NCI-H2196 (cell line): ENCODE measurements around the gene CTIF.

Source experiments
- DNase-seq: peaks from one replicate; lab custom pipeline; 2025; ENCODE audit not compliant: unreplicated experiment; lab: John Stamatoyannopoulos, UW

Gene CTIF

DNA sequence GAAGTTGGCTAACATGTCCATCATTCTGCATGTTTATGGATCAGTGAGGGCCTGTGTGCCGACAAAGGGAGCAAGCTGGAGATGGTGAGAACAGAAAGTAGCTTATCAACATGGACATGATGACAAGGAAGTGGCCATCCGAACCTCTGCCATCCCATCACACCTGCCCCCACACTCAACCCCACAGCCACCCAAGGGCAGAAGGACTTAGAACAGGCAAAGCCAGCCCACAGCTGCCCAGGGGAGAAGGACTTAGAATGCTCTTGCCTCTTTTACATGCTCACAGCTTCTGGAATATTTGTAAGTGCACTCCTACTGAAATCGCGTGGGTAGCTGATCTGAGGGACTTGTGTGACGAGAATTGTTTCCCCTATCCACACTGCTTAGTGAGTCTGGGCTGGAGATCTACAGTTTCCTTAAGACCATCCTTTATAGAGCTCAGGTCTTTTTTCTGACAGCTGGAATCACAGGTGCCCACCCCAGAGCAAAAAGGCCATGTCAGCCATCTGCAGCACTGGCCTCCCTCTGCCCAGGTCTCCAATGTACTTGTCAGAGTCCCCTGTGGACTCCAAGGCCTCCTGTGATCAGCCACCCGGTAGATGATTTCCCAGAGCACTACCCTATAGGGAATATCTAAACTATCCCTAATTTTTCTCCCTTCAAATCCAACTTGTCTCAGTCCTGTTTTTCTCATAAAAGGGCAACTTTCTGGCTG, 257.8 kb downstream of the CTIF start:
- no peak for DNase-seq

- DNase-seq = peak; percentile 34
These were observed 259.0 kb downstream of the CTIF start for GRCh38 chr18:48797841-48798255.

DNA sequence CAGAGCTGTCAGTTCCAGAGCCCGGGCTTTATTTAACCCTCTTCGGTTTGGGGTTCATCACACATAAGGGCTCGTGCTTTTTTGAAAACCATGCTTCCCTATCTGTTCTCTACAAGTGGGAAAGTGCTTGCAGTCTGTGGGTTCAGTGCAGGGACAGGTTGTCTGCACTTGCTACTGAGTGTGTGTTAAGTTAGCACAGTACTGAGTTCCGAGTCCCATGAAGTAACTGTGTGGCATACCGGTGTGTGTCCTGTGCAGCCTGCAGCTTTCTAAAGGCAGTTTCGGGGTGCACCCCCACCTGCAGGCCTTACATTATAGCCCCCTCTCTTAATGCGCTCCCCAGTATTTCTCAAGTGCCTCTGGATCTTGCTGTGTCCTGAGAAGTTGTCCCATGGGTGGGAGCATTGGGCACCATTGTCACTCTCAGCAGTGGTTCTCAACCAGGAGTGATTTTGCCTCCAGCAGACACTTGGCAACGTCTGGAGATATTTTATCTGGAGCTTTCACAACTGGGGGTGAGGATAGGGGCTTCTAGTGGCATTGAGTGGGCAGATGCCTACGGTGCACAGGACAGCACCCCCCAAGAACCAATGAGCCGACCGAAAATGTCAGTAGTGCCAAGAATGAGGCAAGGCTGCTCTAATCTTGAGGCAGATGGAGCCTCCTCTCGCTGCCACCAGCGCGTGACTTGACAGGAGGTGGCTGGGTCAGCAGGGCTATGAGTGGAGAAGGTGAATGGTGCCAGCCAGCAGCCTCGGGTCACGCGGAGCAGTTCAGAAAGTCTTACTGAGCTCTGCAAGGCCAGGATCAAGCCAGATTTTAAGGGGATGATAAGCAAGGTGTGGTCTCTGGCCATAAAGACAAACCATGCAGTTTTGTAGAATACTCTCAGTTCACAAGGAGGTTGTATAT, 259.8 kb downstream of the CTIF start:
- DNase-seq = no peak

GRCh38 chr18:48799724-48800315, 261.0 kb downstream of the CTIF start:
- DNase-seq = no peak

DNA sequence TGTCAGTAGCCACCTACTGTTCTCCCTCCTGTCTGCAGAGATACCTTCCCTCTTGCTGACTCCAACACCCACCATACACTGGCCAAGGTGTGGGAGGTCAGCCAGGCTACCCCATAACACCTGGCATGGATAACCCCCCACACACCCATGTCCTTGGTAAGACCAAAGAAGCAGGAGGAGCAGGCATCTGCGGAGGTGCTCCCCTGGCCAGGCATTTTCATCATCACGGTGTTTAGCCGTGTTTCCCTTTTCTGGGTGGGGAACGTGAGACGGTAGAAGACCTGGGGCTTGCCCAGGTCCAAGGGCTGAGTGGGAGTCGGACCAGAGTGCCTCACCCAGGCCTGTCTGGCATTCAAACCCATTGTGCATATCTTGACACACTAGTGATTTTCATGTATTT, 261.6 kb downstream of the CTIF start:
- DNase-seq = no peak

DNA sequence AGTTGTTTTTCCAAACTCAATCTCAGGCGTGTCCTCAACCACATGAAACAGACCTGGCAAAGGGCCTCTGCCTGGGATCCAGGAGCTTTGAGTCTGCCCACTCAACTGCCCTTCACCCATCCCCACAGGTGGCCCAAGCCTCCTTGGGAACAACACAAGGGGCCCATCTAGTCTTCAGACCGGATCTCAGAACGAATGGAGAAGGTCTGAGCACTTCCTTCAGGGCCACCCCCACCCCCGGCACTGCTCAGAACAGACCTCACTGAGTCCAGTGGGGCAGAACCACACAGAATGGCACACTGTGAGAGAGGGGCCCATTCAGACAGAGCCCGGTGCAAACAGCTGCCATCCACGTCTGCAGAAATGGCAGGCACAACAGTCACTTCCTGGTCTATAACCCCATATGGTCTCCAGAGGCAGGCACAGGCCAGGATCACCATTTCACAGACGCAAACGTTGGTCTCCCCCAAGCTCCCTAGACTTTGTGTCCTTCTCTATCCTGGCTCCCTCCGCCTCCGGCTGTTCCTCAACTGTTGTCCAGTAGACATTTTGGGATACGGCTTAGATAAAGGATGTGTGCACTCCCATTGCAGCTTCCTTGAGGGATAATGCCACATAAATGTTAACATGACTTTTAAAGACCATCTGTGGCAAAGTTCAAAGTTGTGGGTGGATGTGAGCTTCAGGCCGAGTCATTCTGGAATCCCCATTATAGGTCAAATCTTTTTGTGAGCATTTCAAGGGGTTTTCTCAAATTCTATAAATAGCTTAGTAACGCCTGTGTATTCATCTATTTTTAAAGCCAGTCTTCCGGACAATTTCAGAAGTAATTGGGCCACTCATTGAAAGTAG, 262.3 kb downstream of the CTIF start:
- DNase-seq = no peak

DNA sequence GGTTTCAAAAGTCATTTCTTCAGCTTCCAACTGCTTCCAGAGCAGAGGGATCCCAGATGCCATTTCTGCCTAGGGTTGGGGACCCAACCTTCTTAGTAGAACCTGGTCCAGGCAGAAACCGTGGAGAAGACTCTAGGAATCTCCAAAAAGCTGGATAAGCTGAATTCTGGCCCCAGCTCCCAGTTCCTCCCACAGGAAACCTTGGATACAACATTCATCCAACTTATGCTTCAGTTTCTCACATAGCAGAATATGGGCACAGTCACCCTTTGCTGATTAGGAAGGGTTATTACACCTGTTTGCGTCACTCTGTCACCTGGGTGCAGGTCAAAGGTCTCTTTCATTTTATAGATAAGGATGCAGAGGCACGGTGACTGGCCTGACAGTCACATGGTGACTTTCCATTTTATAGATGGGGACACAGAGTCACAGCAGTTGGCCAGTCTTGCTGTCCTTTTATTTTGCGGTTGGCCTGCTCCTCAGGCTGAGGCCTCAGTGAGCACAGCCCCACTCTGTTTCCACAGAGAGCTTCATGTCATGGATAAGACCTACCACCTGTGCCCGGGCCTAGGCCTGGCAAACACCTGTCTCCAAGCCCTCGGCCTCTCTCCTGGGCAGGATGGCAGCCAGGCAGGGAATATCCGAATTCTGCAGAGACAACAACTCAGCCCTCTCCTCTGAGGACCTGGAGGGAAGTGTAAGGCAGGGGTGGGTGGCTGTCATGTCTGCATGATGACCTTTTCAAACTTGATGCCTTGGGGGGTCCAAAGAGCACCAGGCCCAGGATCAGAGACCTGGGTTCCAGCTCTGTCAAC, 263.1 kb downstream of the CTIF start:
- DNase-seq = no peak

DNA sequence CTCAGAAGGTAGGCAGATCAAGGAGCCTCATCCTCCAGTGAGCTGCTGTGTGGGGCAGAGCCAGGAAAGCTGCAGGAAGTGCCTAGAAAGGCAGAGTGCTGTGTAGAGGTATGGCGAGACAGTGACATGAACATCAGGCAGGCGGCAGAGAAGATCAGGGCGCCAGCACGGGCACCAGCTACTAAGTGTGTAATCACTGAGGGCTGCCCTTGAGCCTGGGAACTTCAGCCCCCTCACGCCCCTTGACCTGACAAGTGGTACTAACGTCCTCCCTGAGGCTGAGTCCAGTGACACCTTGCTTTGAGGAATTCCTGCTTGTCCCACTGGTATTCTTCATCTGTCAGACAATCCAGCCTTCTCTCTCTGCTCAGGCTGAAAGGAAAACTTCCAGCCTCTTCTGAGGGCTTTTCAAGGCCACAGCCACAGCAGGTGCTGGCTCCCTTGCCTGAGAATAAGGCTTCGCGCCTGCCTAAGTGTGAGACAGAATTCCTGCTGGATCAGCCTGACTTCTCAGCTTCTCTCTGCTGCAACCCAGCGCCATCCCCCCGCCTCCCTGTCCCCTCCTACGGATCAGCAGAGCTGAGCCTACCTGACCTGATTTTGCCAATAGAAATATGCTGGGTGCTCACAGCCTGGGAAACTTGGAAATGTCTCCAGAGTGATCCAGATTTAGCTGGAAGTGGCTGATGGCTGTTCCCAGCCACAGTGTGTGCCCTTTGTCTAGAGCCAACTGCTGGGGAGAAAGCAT, 263.9 kb downstream of the CTIF start:
- DNase-seq = no peak

- DNase-seq = no peak
These were observed 264.7 kb downstream of the CTIF start for GRCh38 chr18:48803518-48803917.

DNA sequence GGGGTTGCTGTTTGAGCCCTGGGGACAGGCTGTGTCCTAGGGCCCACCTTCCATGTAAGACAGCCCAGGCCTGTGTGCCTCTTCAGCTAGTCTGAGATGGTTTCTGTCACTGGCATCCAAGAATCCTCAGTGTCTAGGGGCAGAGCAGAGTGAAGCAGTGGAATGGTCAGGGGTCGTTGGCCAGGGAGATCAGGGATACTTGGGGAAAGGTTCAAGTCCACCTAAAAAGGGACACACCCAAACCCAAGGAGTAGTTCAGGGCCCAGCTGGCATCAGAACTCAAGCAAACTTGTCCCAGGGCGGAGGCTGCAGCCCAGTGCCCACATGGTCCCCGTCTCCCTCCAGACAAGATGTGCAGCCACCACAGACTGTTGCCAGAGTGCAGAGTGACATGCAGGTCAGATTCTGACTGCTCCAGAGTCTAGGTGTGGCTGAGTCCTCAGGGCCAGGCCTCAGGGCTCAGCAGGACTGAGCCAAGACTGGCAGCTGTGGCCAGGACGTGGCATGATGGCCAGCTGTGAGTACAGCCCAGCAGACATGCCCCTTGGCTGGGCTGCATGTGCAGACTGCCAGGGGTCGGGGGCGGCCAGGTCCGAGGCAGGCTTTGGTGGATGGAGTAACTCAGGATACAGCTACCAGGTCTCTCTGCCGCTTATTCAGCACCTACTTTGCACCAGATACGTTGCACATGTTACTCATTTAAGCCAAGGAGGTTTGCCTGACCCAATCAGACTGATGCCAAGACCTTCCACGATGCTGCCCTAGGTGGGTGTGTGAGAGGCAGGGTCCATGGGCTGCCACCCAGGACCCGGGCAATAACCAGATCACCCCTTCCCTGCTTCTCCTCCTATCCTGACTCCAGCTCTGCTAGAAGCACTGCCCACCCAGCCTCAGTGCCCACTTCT, 265.4 kb downstream of the CTIF start:
- DNase-seq = no peak

DNA sequence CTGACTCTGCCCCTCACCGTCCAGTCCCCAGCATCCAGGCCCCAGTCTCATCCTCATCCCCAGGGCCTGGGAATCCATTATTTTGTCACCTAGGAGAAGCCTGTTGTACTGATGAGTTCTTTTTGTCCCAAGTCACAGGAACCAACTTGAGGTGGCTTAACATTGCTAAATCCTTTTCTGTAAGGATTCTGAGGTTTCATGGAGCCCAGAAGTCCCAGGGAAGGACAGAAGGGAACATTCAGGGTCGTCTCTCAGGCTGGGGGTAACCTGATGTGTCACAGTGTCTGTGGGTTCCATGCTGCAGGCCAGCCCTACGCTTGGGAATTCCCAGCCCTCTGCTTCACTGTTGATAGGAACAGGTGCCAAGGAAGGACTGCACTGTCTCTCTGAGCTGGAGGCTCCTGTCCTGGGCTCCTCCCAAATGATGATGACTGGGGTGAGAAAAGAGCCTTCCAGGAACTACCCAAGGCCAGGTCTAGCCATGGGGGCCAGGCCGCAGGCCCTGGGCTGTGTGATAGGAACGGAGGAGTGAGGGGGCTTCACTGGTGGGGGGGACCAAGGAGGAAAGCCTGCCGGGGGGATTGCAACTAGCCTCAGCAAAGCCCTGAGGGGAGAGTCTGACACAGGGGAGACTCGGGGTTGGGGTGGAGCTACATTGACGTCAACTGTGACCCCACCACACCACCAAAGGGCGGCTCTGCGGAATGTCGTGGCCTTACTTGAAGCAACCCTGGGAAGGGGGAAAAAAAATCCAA, 266.2 kb downstream of the CTIF start:
- DNase-seq = no peak

GRCh38 chr18:48805826-48806535, 267.1 kb downstream of the CTIF start:
- DNase-seq = no peak

DNA sequence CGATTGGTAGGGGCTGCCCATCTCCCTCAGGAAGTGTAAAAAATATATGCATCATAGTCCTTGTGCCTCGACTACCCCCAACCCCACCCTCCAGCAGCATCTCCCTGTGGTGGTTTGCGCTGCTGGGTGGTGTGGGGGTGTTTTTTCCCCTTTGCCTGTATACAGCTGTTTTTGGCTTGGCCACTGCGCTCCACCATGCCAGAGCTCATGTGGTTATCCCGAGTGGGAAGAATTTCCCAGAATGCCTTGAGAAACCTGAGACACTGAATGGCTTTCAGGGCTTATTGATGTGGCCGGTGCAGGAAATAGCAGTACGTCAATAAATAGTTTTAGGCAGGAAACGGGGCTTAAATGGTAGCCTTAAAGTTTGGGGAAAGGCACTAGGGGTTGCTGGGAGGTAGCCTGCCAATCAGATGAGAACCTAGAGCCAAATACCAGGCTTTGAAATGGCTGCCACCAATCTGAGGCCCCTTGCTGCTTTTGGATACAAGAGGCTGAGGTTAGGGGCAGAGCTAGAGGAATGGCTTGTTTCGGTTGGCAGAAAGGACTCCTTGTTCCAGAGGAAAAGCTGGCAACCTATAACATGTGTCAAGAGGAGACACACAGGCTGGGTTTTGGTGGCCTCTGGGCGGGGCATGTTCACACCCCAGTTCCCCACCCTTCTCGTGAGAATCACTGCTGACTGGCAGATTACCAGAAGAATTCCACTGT, 267.9 kb downstream of the CTIF start:
- DNase-seq = no peak

DNA sequence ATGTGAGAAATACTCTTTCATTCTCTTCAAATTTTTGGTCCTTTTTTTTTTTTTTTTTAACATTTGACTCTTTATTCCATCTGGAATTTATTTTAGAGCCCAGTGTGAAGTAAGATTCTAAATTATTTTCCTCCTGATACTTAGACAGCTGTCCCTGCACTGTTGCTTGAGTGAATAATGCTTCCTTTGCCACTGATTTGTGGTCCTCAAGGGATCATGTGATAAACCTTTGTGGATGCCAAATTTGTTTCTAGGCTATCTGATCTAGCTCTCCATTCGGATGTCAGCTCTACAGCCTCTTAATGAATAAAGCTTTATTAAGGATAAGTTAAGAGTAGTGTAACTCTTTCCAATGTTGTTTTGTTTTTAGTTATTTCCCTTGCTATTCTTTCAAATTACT, 269.6 kb downstream of the CTIF start:
- DNase-seq = no peak

- DNase-seq = no peak
These were observed 270.5 kb downstream of the CTIF start for GRCh38 chr18:48809365-48809764.

DNA sequence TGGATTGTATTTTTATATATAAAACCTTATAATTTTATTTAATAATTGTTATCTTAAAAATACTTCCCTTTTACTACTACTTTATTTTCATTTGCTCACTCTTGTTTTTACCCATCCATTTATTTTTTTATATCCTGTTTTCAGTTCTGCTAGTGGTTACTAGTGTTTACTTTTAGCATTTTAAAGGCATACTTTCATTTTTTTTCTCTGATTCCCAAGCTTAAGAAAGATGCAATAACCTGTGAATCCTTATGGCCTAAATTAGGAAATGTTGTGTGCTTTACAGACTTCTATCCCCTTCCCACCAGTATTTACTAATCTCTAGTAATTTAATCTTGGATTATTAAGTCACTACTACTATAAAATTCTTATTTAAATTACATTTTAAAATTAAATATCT, 272.0 kb downstream of the CTIF start:
- DNase-seq = no peak
